GM19324 (cell line): Measurements from ENCODE around the gene HCRTR2.
"Not testable (repeated sequence)": the region's sequence is repeated elsewhere in the genome, so short reads cannot be mapped to it uniquely, and the experiment has no call there.

Source experiments
- ATAC-seq: cut with Tn5 transposase; IDR thresholded peaks from one replicate; pipeline ENCODE4 v1.9.1; 2021; ENCODE audit warnings: mild to moderate bottlenecking, moderate library complexity; ENCODE audit not compliant: unreplicated experiment, low FRiP score

Gene HCRTR2

DNA sequence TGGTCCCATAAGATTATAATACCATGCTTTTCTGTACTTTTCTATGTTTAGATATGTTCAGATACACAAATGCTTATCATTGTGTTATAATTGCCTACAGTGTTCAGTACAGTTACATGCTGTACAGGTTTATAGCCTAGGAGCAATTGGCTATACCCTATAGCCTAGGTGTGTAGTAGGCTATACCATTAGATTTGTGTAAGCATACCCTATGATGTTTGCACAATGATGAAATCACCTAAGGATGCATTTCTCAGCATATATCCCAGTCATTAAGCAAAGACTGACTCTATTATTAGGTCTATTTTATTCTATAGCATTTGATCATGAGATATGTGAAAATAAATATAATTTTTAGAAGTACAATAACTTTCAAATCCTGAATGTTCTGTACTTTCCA lies 36.6 kb downstream of the HCRTR2 start:
- ATAC-seq: no peak

DNA sequence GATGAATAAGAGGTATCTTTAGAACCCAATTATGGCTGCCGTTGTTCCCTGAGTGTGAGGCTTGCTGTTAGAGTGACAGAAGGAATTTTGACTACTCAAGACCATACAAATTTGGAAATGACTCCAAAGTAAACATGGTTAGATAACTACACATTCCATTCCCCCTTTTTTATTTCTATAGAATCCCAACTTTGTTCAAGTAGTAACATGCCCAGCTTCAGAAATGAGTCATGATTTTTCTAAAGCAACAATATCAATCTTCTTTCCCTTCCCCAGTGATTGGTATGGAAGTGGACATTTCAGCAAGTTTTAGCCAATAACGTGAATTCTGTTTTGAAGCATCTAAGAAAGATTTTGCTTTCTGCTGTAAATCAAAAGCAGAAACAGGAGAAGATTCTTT lies 37.8 kb downstream of the HCRTR2 start:
- ATAC-seq: no peak

DNA sequence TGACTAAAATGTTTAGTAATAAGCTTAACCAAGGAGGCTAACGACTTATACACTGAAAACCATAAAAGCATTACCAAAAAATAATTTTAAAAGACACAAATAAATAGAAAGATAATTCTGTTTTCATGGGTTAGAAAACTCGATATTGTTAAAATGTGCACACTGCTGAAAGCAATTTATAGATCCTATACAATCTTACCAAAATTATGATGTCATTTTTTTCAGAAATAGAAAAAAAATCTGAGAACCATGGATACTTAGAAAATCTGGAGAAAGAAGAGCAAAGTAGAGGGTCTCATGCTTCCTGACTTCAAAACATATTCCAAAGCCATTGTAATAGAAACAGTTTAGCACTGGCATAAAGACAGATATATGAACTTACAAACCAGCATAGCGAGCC lies 46.6 kb downstream of the HCRTR2 start:
- no peak for ATAC-seq

DNA sequence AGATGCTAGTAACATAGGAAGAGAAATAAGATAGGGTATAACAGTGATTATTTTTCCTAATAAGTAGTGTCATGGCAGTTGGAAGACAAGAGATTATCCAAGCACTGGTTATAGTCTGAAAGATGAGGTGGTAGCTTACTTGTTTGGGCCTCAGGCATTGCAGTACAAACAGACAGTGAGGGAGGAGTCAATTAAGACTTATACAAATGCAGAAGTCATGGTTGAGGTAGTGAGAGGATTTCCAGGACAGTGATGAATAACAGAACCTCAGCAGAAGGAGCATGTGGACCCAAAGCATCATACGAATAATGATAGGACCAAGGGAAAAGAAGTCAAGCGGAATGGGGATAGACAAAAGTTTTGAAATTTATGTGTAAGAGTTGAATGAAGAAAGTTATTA lies 53.5 kb downstream of the HCRTR2 start:
- no peak for ATAC-seq

DNA sequence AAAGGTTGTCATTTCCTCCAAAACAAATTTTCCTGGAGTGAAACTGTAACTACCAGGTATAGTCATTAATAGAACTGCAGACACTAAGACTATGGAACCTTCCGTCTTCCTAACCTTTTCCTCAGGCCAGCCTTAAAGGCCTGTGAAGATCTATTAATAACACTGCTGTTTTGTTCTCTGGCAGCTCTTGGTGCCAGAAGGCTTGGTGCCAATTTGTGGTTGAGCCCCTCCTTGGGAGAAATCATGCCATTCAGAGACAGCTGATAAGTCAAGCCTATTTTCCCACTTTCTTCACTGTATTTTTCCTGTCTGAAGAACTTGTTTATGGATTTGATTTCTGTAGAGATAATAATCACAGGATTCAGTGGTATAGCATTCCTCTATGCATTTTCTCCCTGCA lies 64.8 kb downstream of the HCRTR2 start:
- ATAC-seq: no peak

DNA sequence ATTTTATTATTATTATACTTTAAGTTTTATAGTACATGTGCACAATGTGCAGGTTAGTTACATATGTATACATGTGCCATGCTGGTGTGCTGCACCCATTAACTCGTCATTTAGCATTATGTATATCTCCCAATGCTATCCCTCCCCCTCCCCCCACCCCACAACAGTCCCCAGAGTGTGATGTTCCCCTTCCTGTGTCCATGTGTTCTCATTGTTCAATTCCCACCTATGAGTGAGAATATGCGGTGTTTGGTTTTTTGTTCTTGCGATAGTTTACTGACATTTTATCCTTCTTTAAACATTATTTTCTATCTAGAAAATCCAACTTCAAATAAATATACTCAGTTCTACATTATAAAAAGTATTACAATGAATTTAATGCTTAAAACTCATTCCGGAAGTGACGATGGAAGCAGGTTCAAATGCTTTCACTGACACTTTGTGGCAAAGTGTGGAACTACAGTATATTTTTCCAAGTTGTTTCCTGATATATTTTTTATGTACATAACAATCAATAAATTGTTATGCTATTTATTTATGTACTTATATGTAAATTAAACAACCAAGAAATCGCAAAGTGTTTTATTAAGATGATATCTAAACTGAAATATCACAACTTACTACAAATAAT lies 66.8 kb downstream of the HCRTR2 start:
- not testable (repeated sequence) for ATAC-seq

DNA sequence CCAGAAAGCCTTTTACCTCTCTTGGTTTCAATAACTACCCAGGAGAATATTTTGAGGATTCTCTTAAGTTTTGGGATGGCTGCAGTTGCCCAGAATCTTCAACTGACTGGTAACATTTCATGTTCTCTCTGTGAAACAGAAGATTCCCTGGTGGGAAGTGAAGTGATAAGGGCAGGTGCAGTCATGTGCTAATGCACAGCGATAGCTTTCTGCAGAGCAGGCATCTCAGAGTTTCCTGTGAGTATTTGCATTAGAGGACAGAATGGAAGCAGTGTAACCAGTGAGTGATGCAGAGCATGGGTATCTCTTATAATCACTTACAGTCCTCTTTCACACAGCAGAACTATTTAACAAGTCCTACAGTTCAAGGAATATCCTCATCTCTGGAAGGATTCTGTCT lies 76.1 kb downstream of the HCRTR2 start:
- ATAC-seq: no peak

DNA sequence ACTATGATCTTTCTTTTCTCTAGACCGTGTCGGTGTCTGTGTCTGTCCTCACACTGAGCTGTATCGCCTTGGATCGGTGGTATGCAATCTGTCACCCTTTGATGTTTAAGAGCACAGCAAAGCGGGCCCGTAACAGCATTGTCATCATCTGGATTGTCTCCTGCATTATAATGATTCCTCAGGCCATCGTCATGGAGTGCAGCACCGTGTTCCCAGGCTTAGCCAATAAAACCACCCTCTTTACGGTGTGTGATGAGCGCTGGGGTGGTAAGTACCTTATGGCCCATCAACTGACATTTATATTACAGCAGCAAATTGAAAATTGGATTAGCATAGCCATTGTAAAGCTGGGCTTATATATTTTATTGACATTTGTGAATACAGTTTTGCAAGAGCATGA lies 80.8 kb downstream of the HCRTR2 start:
- no peak for ATAC-seq

DNA sequence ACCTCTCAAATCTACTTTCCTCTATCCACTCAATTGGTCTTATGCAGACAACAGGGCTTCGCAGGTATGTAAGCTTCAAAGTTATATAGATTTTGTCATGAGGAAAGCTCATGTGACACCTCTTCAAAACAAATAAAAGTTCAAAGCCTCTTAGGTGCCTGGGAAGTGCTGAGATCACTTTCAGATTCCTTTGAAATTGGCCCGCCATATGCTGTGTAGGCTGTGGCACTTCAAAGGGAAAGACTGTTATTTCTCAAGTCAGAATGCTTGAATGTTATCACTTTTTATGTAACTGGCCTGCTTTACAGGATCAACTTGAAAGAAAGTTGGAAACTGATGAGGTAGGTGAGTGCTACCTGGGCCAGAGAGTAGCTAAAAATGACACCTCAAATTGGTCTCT lies 85.9 kb downstream of the HCRTR2 start:
- ATAC-seq: no peak

DNA sequence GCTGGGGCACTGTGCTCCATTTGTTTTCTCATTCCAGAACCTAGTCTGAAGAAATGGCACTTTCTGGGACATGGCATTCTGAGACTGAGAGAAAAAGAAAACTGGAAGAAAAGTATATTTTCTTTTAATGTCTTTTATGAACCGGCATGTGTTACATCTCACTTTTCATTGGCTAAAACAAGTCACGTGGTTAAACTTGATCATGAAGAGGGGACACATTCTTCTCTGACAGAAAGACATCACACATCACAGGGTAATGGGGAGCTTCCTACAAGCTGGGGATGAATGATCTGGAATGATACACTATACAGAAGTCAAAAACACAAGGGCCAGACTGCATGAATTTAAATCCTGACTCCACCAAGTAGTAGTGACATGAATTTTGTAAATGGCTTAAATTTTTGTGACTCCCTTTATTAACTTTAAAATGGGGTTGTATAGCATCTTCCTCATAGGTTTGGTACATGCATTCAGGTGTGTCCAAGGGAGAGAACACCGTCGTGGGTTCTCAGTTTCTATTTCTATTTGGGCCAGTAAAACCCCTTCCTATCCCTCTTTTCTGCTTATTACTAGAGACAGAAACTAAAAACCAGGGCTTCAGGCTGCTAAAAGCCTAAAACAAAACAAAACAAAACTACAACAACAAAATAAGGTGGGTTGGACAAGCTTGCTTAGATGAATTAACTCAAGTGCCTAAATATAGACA lies 91.2 kb downstream of the HCRTR2 start:
- no peak for ATAC-seq

DNA sequence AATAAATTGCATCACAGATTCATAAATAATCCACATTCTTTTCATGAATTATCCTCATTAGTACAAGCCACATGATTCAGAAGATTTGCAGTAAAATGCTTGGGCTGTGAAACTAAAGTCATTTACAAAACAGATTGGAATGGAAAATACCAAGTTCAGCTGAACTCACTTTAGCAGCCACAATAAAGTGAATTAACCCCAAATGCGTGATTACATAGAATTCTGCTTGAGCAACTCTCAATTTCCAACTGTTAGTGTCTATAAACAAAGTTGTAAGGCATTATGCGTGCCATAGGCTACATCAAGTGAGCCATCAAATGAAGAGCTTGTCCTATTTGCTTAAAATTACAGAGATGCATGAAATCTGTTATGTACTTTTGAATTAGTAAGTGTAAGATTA lies 92.6 kb downstream of the HCRTR2 start:
- ATAC-seq: no peak

DNA sequence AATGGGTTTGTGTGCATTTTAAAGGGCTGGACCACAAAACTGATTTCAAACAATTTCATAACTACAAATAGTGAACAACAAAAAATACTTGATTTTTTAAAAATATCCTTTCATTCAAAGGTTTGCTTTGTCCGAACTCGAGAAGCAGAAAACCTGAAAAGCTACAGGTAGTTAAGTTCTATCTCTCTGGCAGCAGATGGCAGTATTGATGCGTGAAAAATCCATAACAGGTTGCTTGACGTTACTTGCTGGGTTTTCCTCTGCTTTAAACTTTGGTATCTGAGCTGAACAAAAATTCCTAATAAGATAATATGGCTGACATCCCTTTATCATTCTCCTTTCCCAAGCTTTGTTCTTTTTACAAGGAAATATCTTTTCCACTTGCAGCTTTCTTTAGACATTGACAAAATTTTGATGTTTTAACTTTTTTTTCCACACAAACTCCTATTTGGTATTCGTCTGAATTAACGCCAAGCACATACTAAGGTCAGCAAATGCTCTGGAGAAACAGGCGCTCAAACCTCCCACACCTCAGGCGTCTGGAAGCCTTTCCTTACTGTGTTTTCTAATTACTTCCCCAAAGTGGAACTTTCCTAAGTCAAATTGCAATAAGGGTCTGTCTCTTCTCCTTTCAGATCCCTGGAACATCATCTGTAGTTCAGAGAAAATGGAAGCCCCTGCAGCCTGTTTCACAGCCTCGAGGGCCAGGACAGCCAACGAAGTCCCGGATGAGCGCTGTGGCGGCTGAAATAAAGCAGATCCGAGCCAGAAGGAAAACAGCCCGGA lies 102.6 kb downstream of the HCRTR2 start:
- no peak for ATAC-seq

DNA sequence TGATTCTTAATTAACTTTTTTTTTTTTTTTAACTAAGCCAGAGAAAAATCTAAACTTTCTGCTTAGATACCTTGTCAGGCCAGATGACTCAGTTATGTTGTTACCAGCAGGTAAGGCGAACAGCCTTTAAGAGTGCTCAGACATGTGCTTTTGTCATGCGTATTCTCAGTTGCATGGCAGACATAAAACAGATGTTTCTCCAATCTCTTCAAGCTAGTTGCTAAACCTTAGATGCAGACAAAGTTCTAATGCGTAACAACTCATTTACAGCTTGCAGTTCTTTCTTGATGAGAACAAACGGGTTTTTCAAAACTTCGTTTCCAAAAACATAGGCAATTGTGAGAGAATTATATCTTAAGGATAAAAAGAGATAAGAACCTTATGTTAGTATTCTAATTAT lies 103.3 kb downstream of the HCRTR2 start:
- ATAC-seq: no peak

DNA sequence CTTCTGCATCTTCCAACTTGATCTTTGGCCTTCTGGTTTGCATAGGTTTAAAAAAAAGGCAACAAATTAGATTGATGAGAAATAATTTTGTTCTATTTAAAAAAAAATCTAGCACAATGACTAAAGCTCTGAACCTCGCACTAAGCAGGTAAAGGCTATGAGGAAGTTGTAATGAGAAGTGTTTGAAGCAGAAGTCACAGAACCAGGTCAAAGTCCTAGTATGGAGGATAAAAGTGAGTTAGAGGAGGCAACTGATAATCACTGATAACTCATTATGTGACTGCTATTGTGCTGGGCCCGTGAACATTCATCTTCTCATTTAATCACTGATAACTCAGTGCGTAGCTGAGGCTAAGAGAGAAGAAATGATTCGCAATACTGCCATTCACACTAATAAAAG lies 106.9 kb downstream of the HCRTR2 start:
- ATAC-seq: no peak

DNA sequence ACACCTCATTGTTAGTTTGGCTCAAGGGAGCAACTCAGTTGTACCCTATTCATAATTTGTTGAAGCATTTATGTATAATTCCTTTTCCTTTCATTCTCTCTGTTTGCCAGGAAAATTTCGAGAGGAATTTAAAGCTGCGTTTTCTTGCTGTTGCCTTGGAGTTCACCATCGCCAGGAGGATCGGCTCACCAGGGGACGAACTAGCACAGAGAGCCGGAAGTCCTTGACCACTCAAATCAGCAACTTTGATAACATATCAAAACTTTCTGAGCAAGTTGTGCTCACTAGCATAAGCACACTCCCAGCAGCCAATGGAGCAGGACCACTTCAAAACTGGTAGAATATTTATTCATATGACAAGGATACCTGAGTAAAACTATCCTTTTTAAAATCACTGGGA lies 107.8 kb downstream of the HCRTR2 start:
- no peak for ATAC-seq

DNA sequence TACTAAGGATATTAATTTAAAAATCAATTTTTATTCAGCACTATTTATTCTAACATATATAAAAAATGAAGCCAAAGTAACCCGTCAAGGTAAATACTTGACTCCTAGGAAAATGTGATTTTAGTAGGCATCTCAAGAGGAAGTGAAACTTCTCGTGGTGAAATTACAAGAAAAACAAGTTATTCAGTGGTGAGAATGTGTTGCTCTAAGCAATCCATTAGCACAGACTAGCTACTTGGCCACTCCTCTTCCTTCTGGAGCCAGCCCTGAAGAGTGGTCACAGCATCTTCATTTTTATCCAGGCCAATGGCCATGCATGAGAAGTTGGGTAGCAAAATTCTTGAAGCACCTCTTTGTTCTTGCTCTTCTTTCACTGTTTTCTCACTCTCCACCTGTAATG lies 112.5 kb downstream of the HCRTR2 start:
- ATAC-seq: no peak

DNA sequence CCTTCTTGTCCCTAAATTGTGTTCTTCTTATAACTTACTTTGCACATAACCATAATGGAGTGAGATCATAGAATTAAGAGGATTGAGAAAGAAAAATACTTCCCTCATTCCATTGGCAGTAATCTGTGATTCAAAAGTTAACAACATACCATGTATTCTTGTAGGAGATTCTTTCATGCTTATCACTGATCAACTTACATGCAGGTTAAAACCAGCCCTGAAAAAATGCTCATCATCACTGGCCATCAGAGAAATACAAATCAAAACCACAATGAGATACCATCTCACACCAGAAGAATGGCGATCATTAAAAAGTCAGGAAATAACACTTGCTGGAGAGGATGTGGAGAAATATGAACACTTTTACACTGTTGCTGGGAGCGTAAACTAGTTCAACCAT lies 116.4 kb downstream of the HCRTR2 start:
- no peak for ATAC-seq

DNA sequence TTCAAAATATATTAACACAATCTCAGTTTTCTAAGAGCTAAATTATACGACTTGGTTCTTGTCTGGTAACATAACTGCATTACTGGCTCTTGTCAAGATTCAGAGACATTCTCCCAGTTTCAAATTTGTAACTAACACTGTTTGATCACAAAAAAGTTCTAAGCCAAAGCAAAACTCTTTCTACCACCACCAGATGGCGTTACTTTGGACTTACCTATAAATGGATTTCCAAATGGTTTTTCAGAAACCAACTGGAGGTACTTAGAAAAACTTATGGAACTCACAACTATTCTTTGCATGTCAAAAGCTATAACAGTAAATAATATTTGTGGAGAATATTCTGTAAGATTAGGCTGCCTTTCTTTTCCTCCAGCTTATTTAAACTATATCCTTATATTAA lies 118.8 kb downstream of the HCRTR2 start:
- no peak for ATAC-seq

DNA sequence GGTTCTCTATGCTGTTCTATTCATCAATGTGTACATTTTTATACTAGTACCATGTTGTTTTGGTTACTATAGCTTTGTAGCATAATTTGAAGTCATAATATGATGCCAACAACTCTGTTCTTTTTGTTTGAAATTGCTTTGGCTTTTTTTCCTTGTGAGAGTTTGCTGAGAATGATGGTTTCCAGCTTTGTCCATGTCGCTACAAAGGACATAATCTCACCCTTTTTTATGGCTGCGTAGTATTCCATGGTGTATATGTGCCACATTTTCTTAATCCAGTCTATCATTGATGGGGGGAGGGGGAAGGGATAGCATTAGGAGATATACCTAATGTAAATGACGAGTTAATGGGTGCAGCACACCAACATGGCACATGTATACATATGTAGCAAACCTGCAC lies 122.9 kb downstream of the HCRTR2 start:
- ATAC-seq: not testable (repeated sequence)

DNA sequence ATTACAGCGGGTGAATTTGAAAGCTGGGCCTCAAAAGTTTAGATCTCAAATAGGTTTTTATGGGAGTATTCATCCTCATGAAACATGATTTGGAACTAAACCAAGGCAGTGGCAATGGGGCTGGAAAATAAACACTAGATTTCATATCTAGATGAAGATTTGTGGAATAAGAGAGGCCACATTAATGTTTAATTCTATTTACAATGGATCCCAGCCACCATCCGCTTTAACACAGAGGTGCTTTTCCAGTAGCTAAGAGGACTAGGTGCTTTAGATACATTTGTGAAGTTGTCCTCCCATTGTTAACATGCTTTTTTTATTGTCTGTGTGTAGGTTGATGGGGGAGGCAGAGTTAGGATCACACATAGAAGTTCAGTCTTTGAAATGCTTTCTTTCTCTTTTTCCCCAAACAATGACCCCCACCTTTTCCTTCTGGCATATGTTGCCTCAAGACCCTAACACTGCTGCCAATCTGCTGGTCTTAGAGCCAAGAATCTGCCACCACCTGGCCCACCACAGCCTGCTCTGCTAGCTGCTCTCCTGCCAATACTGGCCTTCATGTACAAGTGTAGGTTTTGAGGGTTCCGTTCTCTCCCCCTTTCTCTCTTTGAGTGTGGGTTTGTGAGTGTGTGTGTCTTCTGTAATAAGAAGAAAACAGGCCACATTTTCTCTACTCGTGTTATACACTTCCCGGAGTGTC lies 125.1 kb downstream of the HCRTR2 start:
- no peak for ATAC-seq

DNA sequence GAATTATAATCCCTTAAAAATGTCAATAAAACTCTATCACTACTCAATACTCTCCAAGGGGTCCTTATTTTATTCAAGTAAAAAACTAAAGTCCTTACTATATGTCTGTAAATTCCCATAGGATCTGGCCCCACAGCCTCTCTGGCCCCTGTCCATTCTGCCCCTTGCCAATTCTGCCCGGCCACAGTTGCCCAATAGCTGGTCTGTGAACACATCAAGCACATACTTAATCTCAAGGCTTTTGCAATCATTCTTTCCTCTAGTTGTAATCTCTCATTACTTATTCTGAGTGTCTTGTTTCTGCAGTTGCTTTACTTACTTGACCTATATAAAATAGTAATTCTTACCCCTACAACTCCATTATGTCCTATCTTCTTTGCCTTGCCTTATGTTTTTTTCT lies 130.4 kb downstream of the HCRTR2 start:
- no peak for ATAC-seq
